ENCODE results near the gene CT47C1. TPM values are rescaled to one million over a fixed set of nuclear protein-coding genes. Genes with fewer than 3 reads are reported as not detected.

The CT47C1 gene
- total RNA-seq, 2 donors from 2014 or later, result not detected

DNA sequence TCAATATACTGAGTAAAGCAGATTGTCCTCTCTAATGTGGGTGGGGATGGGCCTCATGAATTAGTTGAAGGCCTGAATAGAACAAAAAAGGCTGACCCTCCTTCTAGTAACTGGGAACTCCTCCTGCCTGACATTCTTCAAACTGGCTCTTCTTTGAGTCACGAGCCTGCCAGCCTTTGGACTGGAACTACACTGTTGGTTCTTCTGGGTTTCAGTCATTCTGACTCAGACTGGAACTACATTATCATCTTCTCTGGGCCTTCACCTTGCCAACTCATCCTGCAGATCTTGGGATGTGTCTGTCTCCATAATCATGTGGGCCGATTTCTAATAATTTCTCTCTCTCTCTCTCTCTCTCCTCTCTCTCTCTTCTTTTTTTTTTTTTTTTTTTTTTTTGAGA is 26.9 kb upstream of the CT47C1 start:
- Histone ChIP-seq H3K4me1 (no peaks in the 10 kb centered on the region), H3K27me3 (no peaks in the 10 kb centered on the region), H3K9ac (ENCODE audit: low read depth in 2 of 2, low read length in 2 of 2) (no peak overlapping the region), H3K36me3 (no peaks in the 10 kb centered on the region), H3K27ac (no peak overlapping the region), H3K4me3 (no peak overlapping the region), H3K9me3 (no peaks in the 10 kb centered on the region)
- intact Hi-C loops (cut with DNase I), result no loop called here
- no peak for DNase-seq
- TF ChIP-seq, protein P1, sequence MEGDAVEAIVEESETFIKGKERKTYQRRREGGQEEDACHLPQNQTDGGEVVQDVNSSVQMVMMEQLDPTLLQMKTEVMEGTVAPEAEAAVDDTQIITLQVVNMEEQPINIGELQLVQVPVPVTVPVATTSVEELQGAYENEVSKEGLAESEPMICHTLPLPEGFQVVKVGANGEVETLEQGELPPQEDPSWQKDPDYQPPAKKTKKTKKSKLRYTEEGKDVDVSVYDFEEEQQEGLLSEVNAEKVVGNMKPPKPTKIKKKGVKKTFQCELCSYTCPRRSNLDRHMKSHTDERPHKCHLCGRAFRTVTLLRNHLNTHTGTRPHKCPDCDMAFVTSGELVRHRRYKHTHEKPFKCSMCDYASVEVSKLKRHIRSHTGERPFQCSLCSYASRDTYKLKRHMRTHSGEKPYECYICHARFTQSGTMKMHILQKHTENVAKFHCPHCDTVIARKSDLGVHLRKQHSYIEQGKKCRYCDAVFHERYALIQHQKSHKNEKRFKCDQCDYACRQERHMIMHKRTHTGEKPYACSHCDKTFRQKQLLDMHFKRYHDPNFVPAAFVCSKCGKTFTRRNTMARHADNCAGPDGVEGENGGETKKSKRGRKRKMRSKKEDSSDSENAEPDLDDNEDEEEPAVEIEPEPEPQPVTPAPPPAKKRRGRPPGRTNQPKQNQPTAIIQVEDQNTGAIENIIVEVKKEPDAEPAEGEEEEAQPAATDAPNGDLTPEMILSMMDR (IDR thresholded peaks at IDR 0.05), result no peak

GRCh38 chrX:119055687-119056086 is 17.1 kb upstream of the CT47C1 start:
- DNase-seq, result no peak
- no peaks in the 10 kb centered on the region for H3K4me1 ChIP-seq
- TF ChIP-seq, protein P1 (IDR thresholded peaks at IDR 0.05), result no peak
- no peak overlapping the region for H3K4me3 ChIP-seq
- no peaks in the 10 kb centered on the region for H3K9me3 ChIP-seq
- intact Hi-C loops (cut with DNase I), result no loop called here
- H3K27me3 ChIP-seq, result no peaks in the 10 kb centered on the region
- no peaks in the 10 kb centered on the region for H3K36me3 ChIP-seq
- H3K27ac ChIP-seq, result no peak overlapping the region
- no peak overlapping the region for H3K9ac ChIP-seq (ENCODE audit: low read depth in 2 of 2, low read length in 2 of 2)

DNA sequence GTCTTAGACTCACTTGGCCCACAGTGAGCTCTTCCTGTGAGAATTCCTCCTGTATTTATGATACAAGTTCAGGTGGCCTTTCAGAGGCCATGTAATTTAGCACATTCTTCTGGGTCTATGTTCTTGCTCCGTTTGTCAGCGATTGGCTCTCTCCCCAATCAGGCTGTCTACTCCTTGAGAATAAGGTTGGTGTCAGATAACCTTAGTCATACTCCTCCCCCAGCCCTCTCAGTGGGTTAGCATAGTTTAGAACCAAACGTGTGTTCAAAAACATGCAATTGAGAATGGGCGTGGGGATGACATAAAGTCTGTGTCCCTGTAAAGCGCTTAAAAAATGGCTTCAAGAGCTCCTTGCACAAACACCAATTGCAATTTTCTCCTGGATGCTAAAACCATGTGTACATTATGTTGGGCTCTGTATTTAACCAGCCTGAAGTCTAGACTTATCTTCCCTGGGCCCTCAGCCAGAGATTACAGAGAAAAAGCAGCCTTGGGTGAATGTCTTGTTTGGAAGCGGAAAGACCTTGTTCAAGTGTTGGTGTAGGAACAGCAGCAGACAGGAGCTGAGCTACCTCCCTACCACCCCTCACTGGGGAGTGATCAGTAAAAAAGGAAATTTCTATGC is 9.9 kb upstream of the CT47C1 start:
- Histone ChIP-seq H3K36me3 (no peaks in the 10 kb centered on the region), H3K4me3 (no peak overlapping the region), H3K9ac (ENCODE audit: low read depth in 2 of 2, low read length in 2 of 2) (no peak overlapping the region), H3K4me1 (no peaks in the 10 kb centered on the region), H3K27ac (no peak overlapping the region), H3K27me3 (no peaks in the 10 kb centered on the region), H3K9me3 (no peaks in the 10 kb centered on the region)
- TF ChIP-seq, protein P1 (IDR thresholded peaks at IDR 0.05), result no peak
- no peak for DNase-seq
- intact Hi-C loops (cut with DNase I), result no loop called here

DNA sequence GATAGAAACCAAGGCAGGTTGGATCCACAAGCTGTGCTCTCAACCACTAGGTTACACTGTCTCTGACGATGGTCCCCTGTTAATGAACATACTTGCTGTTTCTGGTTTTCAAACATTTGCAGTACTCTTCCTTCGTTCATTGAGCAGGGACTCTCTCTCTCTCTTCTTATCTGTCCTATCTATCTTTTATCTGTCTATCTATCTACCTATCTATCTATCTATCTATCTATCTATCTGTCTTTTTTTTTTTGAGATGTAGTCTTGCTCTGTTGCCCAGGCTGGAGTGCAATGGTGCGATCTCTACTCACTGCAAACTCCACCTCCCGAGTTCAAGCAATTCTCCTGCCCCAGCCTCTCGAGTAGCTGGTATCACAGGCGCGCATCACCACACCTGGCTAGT is 9.4 kb upstream of the CT47C1 start:
- no peak for DNase-seq
- Histone ChIP-seq H3K27me3 (no peaks in the 10 kb centered on the region), H3K36me3 (no peaks in the 10 kb centered on the region), H3K27ac (no peak overlapping the region), H3K9me3 (no peaks in the 10 kb centered on the region), H3K9ac (ENCODE audit: low read depth in 2 of 2, low read length in 2 of 2) (no peak overlapping the region), H3K4me3 (no peak overlapping the region), H3K4me1 (no peaks in the 10 kb centered on the region)
- TF ChIP-seq, protein P1 (IDR thresholded peaks at IDR 0.05), result no peak
- intact Hi-C loops (cut with DNase I), result no loop called here

- Histone ChIP-seq H3K27ac (no peak overlapping the region), H3K36me3 (no peaks in the 10 kb centered on the region), H3K27me3 (no peaks in the 10 kb centered on the region), H3K9ac (ENCODE audit: low read depth in 2 of 2, low read length in 2 of 2) (no peak overlapping the region), H3K4me1 (no peaks in the 10 kb centered on the region), H3K4me3 (no peak overlapping the region), H3K9me3 (no peaks in the 10 kb centered on the region)
- peak; percentile 47 for DNase-seq
- TF ChIP-seq, protein P1 (IDR thresholded peaks at IDR 0.05), result peak; percentile 39
- intact Hi-C loops (cut with DNase I), result loop anchor here (5.0 kb wide), 1 partner anchor 225 kb away; no protein-coding TSS in a partner anchor
Measured at GRCh38 chrX:119067023-119067739, 5.6 kb upstream of the CT47C1 start.

All from colonic mucosa (tissue), 4 donors.